Hematopoietic multipotent progenitor cell treated with erythropoietin and hydrocortisone succinate and interleukin-3 and kit ligand, for 8 days (in vitro differentiated cells): ENCODE measurements around the gene ATP6V1F.

Experiments used
- DNase-seq: peaks from one replicate; pipeline ENCODE4 v3.0.0-alpha.2; 2015

ATP6V1F gene, protein sequence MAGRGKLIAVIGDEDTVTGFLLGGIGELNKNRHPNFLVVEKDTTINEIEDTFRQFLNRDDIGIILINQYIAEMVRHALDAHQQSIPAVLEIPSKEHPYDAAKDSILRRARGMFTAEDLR

DNA sequence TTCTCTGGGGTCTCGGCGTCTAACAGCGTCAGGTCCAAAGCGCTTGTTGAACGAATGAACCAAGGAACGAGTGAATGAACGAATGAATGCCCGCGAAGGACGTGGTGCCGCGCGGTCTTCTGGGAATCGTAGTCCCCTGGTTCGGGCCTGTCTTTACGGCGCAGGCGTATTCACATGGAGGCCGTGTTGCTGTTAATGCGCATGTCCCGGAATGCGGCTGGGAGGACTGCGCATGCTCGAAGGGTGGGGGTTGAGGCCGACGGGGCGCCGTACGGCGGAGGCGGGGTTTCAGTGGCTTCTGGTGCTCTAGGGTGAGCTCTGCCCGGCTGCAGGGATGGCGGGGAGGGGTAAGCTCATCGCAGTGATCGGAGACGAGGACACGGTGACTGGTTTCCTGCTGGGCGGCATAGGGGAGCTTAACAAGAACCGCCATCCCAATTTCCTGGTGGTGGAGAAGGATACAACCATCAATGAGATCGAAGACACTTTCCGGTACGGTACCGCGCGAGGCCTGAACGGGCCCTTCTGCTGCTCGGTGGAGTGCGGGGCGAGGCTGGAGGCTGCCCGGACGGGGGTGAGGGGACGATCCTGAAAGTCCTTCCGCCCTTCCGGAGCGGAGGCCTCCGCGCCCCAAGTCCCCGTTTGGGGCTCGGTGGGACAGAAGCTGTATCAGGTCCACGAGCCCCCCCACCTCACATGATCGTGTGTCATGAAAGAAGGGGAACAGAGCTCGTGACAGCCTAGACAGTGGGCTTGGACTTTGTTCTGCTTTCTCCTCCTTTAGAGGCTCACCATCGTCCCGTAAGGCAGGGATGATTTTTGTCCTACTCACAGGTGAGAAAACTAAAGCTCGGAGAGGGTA is at the start of gene ATP6V1F:
Gene ATP6V1F (plus strand): TSS at position 286 of the 862 bp plus-strand sequence. CDS start 49 bp downstream, at position 335.
- peak; percentile 98 for DNase-seq

DNA sequence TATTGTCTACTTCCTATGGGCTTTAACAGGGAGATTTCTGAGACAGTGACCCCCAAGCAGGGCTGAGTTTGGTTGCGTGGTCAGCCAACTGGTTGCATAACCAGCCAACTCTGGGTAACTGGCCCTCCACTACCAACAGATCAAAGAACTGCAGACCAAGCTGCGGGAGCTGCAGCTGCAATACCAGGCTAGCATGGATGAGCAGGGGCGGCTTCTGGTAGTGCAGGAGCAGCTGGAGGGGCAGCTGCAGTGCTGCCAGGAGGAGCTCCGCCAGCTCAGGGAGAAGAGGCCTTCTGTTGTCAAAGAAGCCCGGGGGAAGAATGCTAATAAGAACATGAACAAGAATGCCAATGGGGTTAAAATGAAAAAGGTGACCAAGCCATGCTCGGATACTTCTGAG is 48.2 kb upstream of the ATP6V1F start:
- no peak for DNase-seq

DNA sequence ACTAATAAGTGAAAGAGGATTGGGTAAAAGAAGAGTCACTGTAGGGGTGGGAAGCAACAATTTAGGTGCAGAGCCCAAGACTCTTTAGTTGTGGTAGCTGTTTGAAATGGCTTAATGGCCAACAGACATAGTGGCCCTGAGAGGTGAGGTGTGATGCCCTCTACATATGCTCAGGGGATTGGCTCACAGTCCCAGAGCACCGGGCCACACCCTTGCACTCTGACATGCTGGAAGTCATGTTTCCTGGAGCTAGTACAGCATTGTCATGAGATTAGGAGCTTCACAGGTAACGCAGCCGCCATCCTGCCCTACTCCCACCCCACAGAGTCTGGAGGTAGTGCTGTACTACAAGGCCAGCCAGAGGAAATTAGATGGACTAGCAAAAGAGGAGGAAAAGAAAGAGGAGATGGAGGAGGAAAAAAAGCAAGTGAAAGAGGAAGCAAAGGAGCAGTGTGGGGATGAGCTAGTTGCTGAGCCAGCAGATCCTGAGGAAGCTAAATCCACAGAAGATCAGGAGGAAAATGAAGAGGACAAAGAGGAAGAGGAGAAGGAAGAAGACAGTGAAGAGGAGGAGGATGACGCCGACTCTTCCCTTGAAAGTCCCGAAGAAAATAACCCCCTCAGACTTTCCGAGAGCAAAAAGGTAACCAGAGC is 47.2 kb upstream of the ATP6V1F start:
- DNase-seq: no peak

DNA sequence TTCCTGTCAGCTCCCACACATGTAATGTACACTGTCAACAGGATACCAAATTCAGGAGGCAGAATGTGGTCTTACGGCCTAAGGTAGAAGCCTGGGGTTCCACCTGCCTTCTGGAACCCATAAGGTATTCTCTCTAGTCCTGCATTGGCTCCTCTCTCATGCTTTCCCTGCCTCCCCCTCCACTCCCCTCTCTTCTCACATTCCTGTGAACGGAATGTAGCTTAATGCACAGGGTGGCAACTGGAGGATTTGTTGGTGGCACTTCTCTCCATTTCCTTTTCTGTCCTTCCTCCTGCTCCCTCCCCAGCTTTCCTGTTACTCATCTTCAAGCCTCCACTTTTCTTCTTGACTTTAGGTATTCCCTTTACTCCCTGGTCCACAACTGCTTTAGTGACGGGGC is 44.0 kb upstream of the ATP6V1F start:
- DNase-seq: no peak

DNA sequence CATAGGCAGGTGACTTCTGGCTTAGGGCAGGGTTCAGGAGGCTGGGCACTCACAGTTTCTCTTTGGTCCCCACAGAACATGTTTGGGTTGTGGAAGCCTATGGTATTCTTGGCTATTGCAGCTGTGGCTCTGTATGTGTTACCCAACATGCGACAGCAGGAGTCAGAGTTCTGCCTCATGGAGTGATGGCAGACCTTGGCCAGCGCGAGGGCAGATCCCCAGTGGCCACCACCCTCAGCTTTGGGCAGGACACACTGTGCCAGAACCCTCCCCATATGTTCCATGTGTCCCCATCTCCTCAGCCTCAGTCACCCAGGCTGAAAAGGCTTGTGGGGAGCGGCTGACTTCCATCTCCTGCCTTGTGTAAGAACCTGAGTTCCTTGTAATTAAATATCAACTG is 40.9 kb upstream of the ATP6V1F start:
- DNase-seq: no peak

DNA sequence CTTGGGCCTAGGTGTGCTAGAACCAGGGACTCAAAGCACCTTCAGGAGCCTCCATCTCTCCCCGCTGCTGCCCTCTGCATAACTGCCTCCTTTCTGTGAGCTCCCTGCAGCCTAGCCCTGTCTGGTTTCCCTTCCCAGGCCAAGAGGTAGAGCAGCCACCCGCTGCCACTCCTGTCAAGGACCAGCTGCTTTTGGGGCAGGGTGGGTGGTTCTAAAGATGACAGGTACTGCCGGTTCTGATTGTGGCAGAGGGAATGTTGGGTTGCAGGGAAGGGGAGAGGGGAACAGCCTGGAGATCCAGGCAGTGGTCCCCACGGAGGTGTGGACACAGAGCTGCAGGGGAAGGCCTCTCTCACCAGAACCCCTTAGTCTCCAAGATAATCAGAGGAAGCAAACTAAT is 36.1 kb upstream of the ATP6V1F start:
- no peak for DNase-seq

DNA sequence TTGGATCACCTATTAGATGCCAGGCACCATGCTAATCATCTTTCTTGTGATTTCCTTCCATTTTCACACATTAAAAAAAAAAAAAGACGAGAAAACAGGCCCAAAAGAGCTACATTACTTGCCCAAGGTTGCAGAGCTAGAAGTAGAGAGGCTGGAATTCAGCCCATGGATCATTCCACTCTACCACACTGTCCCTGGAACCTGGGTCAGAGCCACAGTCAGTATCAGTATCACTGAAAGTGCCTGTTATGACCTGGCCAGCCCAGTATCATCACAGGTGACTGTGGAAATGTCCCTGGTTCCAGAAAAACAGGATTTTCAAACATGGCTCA is 35.8 kb upstream of the ATP6V1F start:
- DNase-seq: no peak

DNA sequence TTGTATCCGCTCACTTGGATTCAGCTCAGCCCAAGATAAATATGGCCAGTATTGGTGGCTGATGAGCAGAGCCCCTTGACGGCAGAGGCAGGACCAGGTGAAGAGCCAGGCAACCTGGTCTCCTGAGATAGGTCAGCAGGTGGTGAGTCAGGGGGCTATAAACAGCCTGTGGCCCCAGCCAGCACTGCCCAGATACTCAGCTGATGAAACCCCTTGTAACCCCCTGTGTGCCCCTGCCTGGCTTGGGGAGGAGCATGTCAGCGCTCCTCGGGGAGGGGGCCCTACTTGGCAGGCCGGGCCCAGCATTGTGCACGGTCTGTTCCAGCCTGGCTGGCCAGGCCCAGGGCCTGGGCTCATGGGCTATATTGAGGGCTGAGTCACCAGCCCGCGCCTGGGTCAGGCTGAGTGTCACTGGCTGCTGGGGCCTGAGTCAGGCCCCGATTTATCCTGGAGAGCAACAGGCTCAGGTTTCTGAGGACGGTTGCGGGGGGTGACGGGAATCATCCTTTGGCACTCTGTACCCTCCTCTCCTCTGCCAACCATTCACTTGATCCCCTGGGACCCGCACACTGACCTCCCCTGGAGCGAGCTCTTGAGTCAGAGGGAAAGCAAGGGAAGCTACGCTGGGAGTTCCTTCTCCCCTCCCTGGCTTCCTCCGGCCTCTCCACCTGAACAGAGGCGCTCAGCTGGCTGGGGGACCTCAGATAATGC is 35.3 kb upstream of the ATP6V1F start:
- no peak for DNase-seq

DNA sequence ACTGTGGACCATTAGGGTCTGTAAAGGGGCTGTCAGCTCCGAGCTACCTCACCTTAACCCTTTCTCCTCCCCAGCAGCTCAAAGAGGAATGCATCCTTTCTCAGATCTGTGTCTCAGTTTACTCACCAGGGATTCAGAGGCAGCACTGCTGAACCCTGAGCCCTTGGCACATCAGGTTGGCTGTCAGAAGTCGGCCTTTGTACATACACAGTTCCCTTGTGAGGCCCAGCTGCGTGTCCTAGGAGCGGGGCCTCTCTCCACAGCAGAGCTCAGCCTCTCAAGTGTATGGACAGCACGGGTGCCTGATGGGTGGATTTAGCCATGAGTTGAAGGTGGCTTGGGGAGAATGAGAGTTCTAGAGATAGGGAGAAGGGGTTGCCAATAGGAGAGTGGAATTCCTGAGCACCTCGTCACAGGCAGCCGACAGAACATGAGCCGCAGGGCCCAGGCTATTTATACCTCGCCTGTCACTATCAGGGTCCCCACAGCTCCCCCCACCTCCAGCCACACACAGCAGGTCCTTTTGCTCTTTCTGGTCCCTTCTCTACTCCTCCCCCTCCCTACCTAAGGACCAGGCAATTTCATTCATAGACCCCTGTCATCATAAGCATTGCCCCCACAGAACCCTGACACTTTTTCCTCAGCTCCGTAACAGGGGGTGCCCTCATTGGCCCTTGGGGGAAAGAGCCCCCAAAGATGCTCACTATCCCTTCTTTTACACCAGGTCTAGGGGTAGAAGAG is 34.5 kb upstream of the ATP6V1F start:
- no peak for DNase-seq

DNA sequence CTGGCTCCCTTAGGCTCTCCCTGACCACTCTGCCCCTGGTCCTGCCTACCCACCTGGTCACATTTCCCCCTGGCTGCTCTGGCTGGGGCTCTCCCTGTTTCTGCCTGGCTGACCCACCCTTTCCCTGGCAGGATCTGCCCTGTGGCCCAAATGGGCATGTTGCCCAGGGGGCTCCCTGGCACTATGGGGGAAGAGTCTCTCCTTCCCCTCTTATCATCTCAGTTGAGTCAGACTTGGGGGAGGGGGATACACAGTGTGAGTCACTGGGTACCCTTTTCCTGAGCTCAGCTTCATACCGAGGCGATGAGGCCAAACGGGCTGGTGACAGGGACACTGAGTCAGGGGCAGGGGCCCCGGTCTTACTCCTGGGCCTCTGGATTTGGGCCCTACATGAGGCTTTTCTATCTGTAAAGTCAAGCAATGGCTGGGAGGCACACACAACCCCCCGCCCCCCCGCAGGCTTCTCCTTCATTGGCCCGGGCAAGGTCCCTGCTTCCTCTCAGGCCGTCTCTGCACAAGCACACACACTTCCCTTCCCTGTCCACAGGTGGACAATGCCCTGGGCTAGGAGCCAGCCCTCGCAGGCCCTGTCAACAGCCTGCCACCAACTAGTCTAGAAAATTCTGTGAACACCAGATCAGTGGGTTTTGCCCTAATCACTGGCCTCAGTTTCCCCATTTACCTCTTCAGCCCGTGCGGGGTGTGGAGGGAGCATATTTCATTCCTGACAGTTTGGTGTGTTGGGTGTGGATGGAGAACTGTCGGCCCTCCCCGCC is 33.1 kb upstream of the ATP6V1F start:
- no peak for DNase-seq

DNA sequence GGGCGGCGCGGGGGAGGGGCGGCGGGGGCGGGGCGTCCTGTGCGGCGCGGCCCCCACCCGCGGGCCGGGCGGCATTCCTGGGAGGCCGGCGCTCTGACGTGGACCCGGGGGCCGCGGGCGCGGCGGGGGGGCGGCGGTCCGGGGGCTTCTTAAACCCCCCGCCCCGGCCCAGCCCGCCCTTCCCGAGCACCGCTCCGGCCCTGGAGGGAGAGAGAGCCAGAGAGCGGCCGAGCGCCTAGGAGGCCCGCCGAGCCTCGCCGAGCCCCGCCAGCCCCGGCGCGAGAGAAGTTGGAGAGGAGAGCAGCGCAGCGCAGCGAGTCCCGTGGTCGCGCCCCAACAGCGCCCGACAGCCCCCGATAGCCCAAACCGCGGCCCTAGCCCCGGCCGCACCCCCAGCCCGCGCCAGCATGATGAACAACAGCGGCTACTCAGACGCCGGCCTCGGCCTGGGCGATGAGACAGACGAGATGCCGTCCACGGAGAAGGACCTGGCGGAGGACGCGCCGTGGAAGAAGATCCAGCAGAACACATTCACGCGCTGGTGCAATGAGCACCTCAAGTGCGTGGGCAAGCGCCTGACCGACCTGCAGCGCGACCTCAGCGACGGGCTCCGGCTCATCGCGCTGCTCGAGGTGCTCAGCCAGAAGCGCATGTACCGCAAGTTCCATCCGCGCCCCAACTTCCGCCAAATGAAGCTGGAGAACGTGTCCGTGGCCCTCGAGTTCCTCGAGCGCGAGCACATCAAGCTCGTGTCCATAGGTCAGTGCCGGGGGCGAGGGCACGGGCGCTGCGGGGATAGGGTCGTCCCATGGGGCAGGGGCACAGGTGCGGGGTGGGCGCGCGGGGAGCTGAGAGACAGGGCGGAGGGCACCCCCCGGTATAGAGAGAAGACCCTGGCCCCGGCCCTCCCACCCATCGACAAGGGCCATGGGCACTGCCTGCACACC is 32.2 kb upstream of the ATP6V1F start, which contains the start of gene FLNC:
Gene FLNC (plus strand): TSS at position 176 of the 947 bp plus-strand sequence. CDS start 232 bp downstream, at position 408.
- no peak for DNase-seq

DNA sequence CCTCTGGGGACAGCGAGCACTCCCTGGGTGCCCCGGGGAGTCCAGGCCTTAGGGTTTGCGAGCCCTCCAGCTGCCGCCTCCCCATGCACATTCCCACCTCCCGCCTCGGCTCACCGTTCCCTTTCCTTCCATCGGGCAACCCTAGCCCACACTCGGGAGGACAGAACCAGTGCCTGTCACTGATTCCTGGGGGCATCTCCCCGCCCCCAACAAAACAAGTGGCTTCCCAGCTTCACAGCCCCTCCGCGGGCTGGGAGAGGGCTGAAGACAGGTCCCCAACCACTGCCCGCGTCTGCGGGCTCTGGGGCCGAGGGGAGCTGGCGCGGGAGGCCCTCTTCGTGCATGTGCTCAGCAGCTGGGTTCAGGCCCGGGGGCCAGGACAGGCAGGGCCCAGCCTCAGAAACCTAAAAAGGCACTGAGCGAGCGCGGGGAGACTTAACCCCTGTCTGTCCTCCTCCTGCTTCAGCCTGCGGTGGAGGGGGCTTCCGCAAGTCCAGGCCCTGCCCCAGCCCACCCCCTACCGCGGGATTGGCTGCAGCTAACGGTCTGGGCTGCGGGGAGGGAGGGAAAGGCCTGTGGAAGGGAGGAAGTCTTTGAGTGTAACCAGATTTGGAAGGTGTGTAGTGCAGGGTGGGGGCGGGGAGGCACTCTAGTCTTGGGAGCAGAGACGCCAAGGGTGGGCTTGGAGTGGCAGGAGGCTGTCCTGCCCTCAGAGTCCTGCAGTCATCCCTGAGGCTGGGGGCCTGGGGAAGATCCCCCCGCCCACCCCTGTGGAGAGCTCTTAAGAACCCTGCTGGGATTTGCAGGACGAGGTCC is 31.3 kb upstream of the ATP6V1F start:
- DNase-seq: no peak

DNA sequence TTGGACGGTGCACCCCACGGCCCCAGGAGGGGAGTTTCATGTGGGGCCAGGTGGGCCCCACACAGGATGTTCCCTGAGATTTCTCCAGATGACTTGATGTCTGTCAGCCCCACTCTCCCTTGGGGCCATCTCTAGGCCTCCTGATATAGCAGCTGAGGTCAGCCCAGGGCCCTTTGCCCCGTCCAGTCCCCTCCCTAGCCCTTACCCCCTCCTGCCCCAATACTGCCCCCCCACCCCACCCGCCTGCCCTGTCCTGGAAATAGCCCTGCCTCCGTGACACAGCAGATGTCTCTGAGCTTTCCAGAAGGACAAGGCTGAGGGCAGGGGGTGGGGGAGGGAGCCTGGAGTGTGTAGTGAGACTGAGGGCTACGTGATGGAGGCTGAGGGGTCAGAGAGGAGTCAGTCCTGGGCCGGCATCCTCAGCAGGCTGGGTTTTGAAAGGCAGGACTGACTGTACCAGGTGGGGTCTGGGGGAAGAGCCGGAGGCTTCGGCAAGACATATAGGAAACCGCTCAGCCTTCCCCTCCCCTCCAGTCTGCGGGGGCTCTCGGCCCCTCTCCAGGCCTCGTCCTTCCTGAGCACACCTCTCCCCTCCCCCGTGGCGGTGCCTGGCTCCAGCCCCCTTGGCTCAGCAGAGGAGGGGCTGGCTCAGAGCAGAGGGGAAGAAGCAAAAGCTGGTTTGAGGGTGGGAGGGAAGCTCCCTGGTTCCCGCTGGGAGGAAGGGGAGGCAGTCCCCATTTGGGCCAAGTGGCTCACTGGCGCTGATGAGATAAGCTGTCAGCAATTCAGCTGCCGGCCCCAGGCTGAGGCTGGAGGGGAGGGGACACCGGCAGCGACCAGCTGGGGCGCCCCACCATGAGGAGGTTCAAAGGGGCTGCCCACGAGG is 30.4 kb upstream of the ATP6V1F start:
- no peak for DNase-seq

DNA sequence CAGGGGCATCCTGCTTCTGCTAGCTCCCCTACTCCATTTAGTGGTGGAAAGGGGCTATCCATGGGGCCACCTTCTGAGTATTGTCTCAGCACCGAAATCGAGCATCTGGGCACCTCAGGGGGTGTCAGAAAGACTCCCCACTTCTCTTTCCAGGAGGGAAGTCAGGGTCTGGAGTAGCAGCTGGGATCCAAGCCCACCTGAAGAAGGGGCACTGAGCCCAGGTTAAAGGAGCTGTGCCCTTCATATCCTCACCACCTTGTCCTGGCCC is 29.8 kb upstream of the ATP6V1F start:
- no peak for DNase-seq

DNA sequence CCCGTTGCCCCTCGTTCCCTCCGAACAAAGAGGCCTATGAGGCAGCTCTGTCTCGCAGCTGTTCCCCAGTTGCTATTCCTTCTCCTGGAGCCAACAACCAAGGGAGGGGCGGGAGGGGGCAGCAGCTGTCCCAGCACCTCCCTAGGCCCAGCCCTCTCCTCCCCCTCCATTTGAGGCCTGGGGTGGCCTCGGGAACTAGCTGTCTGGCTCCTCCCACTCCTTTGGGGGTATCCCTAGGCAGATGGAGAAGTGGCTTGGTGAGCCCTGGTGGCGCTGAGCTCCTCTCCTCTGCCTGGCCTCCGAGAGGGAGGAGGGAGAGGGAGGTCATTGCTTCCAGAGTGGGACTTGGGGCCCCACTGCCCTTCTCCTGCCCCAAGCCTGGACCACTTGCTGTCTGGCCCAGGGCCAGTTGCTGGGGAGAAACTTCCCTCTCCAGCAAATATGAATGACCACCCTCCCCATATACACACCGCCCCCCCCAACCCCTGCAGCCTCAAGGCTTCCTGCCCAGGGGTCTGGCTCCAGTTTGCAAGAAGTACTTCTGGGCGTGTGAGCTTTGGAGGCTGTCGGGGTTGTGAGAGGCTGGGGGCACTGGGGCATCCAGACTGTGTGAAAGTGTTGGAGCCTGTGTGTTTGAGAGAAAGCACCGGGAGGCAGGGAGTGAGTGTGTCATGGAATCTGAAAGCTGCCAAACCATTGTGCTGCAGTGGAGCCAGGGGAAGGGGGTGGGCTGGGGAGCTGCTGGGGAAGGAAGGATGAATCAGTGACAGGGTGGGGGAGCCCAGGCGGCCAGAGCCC is 29.3 kb upstream of the ATP6V1F start:
- no peak for DNase-seq

DNA sequence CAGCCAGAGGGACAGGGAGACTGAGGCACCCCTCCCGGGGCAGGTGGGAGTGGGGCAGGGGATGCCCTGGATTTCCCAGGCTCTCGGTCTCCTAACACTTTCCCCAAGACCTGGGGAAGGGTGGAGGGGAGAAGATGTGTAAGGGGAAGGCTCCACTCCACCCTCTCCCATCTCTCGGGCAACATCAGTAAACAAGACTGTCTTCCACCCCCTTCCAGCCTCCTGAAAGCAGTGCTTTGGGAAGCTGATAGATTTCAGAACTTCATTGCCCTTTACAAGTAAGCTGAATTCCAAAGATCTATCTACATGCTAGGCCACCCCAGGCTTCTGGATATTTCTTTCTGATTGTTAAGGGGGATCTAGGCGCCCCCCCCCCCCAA is 28.7 kb upstream of the ATP6V1F start:
- no peak for DNase-seq

DNA sequence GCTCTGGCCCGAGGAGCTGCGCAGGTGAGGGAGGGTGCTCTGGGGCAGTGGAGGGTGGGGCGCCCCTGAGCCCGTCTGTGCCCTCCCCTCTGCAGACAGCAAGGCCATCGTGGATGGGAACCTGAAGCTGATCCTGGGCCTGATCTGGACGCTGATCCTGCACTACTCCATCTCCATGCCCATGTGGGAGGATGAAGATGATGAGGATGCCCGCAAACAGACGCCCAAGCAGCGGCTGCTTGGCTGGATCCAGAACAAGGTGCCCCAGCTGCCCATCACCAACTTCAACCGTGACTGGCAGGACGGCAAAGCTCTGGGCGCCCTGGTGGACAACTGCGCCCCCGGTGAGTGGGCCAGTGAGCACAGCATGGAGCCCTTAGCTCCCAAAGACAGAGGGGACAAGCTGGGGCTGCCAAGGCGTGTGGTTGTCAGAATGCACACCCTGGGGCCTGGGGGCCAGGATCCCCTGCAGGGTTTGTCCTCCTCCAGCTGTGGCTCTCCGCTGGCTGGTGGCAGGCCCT is 27.4 kb upstream of the ATP6V1F start:
- no peak for DNase-seq
